Prostate gland (tissue), 1 donor: ENCODE measurements around the gene LMNA.

Experiments used
- POLR2A ChIP-seq: fragments of 450-650 bp; IDR thresholded peaks from one replicate; pipeline ENCODE4 v1.6.1; 2016; ENCODE audit warnings: antibody characterized with exemption, mild to moderate bottlenecking
- POLR2AphosphoS5 ChIP-seq: sonication (generic); formaldehyde crosslinking; IDR thresholded peaks from one replicate; pipeline ENCODE4 v1.6.1; 2017; ENCODE audit warnings: antibody characterized with exemption

GRCh38 chr1:156102633-156103511, 11.6 kb upstream of the LMNA start:
- TF ChIP-seq POLR2AphosphoS5 (no peak), POLR2A (no peak)
